HepG2 (cell line): ENCODE data around the gene VPREB3. TPM values are rescaled to one million over a fixed set of nuclear protein-coding genes. Genes with fewer than 3 reads are reported as not detected.

Experiments
- CEBPB ChIP-seq: IDR thresholded peaks from 2 replicates; pipeline ENCODE4 v1.6.1; 2011; ENCODE audit warnings: low read depth, low read length, improper control_type of control experiment, borderline replicate concordance
- EP300 ChIP-seq, 3 experiments: sonication (generic) in 1 of 3; formaldehyde crosslinking in 1 of 3; IDR thresholded peaks; 2 replicates each; pipeline versions ENCODE4 v1.5.1 to v1.6.1; 2011 to 2020; ENCODE audit warnings: low read depth in 2 of 3, low read length in 2 of 3, borderline replicate concordance in 1 of 3, improper control_type of control experiment in 1 of 3, mild to moderate bottlenecking in 1 of 3, missing genetic modification reagents in 1 of 3, moderate library complexity in 1 of 3
- FOXO1 ChIP-seq: sonication (generic); formaldehyde crosslinking; IDR thresholded peaks from 2 replicates; pipeline ENCODE4 v1.4.0; 2020; ENCODE audit warnings: missing genetic modification reagents
- GATAD2A ChIP-seq: IDR thresholded peaks from 2 replicates; pipeline ENCODE4 v1.6.1; 2016
- HMG20A ChIP-seq: IDR thresholded peaks from 2 replicates; pipeline ENCODE4 v1.6.1; 2016; ENCODE audit warnings: borderline replicate concordance
- KDM6A ChIP-seq: IDR thresholded peaks from 2 replicates; pipeline ENCODE4 v1.6.1; 2016; ENCODE audit warnings: low read depth
- NCOA2 ChIP-seq: sonication (generic); formaldehyde crosslinking; IDR thresholded peaks from 2 replicates; pipeline ENCODE4 v1.8.0; 2022; ENCODE audit warnings: inconsistent platforms
- RARA ChIP-seq: IDR thresholded peaks from 2 replicates; pipeline ENCODE4 v1.6.1; 2016; ENCODE audit warnings: missing genetic modification reagents, missing compliant biosample characterization
- RXRB ChIP-seq: IDR thresholded peaks from 2 replicates; pipeline ENCODE4 v1.6.1; 2016; ENCODE audit warnings: borderline replicate concordance, missing genetic modification reagents, missing compliant biosample characterization
- SIN3A ChIP-seq: IDR thresholded peaks from 2 replicates; pipeline ENCODE4 v1.6.1; 2011; ENCODE audit warnings: low read depth, mild to moderate bottlenecking, control low read depth, low read length, borderline replicate concordance
- SIX1 ChIP-seq: sonication (generic); formaldehyde crosslinking; IDR thresholded peaks from 2 replicates; pipeline ENCODE4 v1.4.0; 2020; ENCODE audit warnings: missing genetic modification reagents, borderline replicate concordance
- TBX2 ChIP-seq: sonication (generic); formaldehyde crosslinking; IDR thresholded peaks from 2 replicates; pipeline ENCODE4 v1.5.0; 2020; ENCODE audit warnings: missing genetic modification reagents, mild to moderate bottlenecking, borderline replicate concordance
- ZC3H13 ChIP-seq: sonication (generic); formaldehyde crosslinking; IDR thresholded peaks from 2 replicates; pipeline ENCODE4 v1.8.1; 2023; ENCODE audit warnings: mild to moderate bottlenecking, missing genetic modification reagents, moderate library complexity
- ZNF543 ChIP-seq: sonication (generic); formaldehyde crosslinking; IDR thresholded peaks from 2 replicates; pipeline ENCODE4 v1.4.0; 2020; ENCODE audit warnings: mild to moderate bottlenecking, missing genetic modification reagents
- polyA plus RNA-seq, 8 experiments: library from polyadenylated mRNA; depleted of rRNA in 3 of 8; stranded (reverse) in 7 of 8; unstranded in 1 of 8; fragments of >200 nt; fragmentation: Illumina TruSeq in 4 of 8; extraction: Trizol in 4 of 8; gene quantifications; 2 replicates each; pipeline versions ENCODE4 v1.2.1 to v1.2.3, GENCODE V29; 2011 to 2016; ENCODE audit warnings: low read depth in 4 of 8, missing spikeins in 1 of 8, mixed read lengths in 1 of 8; ENCODE audit not compliant: insufficient read depth in 1 of 8
- total RNA-seq, 5 experiments: library from RNA; depleted of rRNA; stranded (reverse); fragments of >200 nt; fragmentation: Illumina TruSeq; extraction: Trizol; gene quantifications; 2 replicates each; pipeline ENCODE4 v1.2.3, GENCODE V29; 2016; ENCODE audit warnings: low read depth in 1 of 5
- TF ChIP-seq, protein P1 (sequence below): sonication (generic); formaldehyde crosslinking; IDR thresholded peaks from 2 replicates; pipeline ENCODE4 v1.4.0; 2020; ENCODE audit warnings: missing genetic modification reagents, mild to moderate bottlenecking, borderline replicate concordance
- TF ChIP-seq, protein P2 (sequence below): sonication (generic); formaldehyde crosslinking; IDR thresholded peaks from 2 replicates; pipeline ENCODE4 v1.5.0; 2020; ENCODE audit warnings: mild to moderate bottlenecking, missing genetic modification reagents, borderline replicate concordance
- TF ChIP-seq, protein P3 (sequence below): sonication (generic); formaldehyde crosslinking; IDR thresholded peaks from 2 replicates; pipeline ENCODE4 v1.4.0; 2020; ENCODE audit warnings: missing genetic modification reagents
- TF ChIP-seq, protein P4 (sequence below): sonication (generic); formaldehyde crosslinking; IDR thresholded peaks from 2 replicates; pipeline ENCODE4 v1.4.0; 2020; ENCODE audit warnings: mild to moderate bottlenecking, missing genetic modification reagents

The VPREB3 gene
- total and polyA plus RNA-seq, 2 of the 13 experiments (the other 11 are each of a cell fraction or from before 2014, with no cell fraction given) = 0.22 TPM; not detected in 1

DNA sequence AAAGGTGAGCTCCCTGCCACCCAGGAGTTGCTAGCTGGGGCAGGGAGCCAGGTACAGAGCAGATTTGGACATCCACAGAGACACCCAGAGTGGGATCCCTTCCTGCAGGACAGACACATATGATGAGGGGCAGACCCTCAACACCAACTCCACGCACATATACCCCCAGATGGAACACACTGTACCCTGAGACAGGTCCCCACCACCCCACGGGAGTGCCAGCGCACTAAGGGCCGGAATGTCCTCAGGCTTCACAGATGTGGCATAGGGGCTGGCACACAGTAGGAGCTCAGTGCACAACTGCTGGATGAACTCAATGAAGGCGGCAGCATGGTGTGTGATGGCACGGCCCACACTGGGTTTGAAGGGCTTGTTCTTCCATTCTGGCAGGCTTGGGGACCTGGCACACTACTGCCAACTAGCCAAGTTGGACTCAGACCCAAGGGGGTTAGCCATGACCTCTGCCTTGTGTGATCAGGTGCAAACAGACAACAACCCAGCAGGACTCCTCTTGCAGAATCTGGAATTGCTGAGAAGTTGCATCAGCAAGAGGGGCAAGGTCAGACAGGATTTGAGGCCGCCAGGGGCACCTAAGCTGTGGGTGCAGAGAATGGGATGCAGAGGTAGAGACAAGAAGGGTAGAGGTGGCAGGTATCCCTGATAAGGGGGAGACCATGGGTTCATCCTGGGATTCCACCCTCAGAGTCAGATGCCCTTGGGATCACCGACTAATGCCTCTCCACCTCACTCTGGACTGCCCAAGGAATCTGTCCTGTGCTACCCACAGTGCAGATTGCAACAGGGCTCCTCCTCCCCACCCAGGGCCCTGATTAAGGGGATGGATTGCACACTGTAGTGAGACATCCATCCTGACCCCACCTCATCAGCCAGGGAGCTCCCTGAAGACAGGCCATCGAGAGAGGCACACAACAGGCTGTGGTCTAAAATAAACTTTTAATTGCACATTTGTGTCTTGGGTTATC is 11.0 kb upstream of the VPREB3 start (continued):
- TF ChIP-seq, protein P1, sequence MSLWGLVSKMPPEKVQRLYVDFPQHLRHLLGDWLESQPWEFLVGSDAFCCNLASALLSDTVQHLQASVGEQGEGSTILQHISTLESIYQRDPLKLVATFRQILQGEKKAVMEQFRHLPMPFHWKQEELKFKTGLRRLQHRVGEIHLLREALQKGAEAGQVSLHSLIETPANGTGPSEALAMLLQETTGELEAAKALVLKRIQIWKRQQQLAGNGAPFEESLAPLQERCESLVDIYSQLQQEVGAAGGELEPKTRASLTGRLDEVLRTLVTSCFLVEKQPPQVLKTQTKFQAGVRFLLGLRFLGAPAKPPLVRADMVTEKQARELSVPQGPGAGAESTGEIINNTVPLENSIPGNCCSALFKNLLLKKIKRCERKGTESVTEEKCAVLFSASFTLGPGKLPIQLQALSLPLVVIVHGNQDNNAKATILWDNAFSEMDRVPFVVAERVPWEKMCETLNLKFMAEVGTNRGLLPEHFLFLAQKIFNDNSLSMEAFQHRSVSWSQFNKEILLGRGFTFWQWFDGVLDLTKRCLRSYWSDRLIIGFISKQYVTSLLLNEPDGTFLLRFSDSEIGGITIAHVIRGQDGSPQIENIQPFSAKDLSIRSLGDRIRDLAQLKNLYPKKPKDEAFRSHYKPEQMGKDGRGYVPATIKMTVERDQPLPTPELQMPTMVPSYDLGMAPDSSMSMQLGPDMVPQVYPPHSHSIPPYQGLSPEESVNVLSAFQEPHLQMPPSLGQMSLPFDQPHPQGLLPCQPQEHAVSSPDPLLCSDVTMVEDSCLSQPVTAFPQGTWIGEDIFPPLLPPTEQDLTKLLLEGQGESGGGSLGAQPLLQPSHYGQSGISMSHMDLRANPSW (CRISPR knock-in tag) = no peak
- TF ChIP-seq SIX1 (CRISPR knock-in tag) (no peak), ZNF543 (CRISPR knock-in tag) (peak; percentile 99), KDM6A (CRISPR knock-in tag) (0 out of 2 replicates have a peak, but pooled peaks have one; percentile 29), NCOA2 (peak; percentile 72), RXRB (CRISPR knock-in tag) (peak; percentile 54; the same call in 1 of the 2 replicates), FOXO1 (peak; percentile 37; the same call in 1 of the 2 replicates), HMG20A (peak; percentile 54; the same call in 1 of the 2 replicates), RARA (CRISPR knock-in tag) (peak; percentile 75), CEBPB (peak; percentile 89), TBX2 (peak; percentile 31; the same call in 1 of the 2 replicates), GATAD2A (peak; percentile 97), ZC3H13 (CRISPR knock-in tag) (no peak), EP300 (IDR thresholded peaks at IDR 0.05; ENCODE audit: low read depth in 2 of 2, low read length in 2 of 2) (peak in 1 of 2 experiments; percentile 66; a peak in 1 of 4 replicates), EP300 (CRISPR knock-in tag; IDR thresholded peaks at IDR 0.05; ENCODE audit: borderline replicate concordance) (peak; percentile 78), SIN3A (peak; percentile 14; the same call in 1 of the 2 replicates)
- TF ChIP-seq, protein P2, sequence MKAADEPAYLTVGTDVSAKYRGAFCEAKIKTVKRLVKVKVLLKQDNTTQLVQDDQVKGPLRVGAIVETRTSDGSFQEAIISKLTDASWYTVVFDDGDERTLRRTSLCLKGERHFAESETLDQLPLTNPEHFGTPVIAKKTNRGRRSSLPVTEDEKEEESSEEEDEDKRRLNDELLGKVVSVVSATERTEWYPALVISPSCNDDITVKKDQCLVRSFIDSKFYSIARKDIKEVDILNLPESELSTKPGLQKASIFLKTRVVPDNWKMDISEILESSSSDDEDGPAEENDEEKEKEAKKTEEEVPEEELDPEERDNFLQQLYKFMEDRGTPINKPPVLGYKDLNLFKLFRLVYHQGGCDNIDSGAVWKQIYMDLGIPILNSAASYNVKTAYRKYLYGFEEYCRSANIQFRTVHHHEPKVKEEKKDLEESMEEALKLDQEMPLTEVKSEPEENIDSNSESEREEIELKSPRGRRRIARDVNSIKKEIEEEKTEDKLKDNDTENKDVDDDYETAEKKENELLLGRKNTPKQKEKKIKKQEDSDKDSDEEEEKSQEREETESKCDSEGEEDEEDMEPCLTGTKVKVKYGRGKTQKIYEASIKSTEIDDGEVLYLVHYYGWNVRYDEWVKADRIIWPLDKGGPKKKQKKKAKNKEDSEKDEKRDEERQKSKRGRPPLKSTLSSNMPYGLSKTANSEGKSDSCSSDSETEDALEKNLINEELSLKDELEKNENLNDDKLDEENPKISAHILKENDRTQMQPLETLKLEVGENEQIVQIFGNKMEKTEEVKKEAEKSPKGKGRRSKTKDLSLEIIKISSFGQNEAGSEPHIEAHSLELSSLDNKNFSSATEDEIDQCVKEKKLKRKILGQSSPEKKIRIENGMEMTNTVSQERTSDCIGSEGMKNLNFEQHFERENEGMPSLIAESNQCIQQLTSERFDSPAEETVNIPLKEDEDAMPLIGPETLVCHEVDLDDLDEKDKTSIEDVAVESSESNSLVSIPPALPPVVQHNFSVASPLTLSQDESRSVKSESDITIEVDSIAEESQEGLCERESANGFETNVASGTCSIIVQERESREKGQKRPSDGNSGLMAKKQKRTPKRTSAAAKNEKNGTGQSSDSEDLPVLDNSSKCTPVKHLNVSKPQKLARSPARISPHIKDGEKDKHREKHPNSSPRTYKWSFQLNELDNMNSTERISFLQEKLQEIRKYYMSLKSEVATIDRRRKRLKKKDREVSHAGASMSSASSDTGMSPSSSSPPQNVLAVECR (CRISPR knock-in tag) = peak; percentile 58; the same call in 1 of the 2 replicates
- TF ChIP-seq, protein P3, sequence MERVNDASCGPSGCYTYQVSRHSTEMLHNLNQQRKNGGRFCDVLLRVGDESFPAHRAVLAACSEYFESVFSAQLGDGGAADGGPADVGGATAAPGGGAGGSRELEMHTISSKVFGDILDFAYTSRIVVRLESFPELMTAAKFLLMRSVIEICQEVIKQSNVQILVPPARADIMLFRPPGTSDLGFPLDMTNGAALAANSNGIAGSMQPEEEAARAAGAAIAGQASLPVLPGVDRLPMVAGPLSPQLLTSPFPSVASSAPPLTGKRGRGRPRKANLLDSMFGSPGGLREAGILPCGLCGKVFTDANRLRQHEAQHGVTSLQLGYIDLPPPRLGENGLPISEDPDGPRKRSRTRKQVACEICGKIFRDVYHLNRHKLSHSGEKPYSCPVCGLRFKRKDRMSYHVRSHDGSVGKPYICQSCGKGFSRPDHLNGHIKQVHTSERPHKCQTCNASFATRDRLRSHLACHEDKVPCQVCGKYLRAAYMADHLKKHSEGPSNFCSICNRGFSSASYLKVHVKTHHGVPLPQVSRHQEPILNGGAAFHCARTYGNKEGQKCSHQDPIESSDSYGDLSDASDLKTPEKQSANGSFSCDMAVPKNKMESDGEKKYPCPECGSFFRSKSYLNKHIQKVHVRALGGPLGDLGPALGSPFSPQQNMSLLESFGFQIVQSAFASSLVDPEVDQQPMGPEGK (CRISPR knock-in tag) = peak; percentile 59; the same call in 1 of the 2 replicates
- TF ChIP-seq, protein P4, sequence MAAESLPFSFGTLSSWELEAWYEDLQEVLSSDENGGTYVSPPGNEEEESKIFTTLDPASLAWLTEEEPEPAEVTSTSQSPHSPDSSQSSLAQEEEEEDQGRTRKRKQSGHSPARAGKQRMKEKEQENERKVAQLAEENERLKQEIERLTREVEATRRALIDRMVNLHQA (CRISPR knock-in tag) = peak; percentile 95; the same call in 1 of the 2 replicates
